ENCODE data around the gene NUDC. TPM values are rescaled to one million over a fixed set of nuclear protein-coding genes. Genes with fewer than 3 reads are reported as not detected.
A peak's percentile ranks its signal among the peaks of the same experiment; 100 is the strongest.

Gene NUDC
- total and polyA plus RNA-seq, 2 of the 13 experiments (the other 11 are each of a cell fraction or from before 2014, with no cell fraction given) = 34.7 to 104 TPM

- peak; percentile 75; the same call in 1 of the 2 replicates for TF ChIP-seq ZNF747 (CRISPR knock-in tag; IDR thresholded peaks at IDR 0.05; ENCODE audit: borderline replicate concordance)
- peak; percentile 60; the same call in 1 of the 2 replicates for TF ChIP-seq ZNF281 (CRISPR knock-in tag; IDR thresholded peaks at IDR 0.05; ENCODE audit: borderline replicate concordance)
- no peak for TF ChIP-seq GLMP (CRISPR knock-in tag; IDR thresholded peaks at IDR 0.05; ENCODE audit: borderline replicate concordance)
- TF ChIP-seq ZNF766 (CRISPR knock-in tag; IDR thresholded peaks at IDR 0.05; ENCODE audit: borderline replicate concordance) = 0 out of 2 replicates have a peak, but pooled peaks have one; percentile 38
- TF ChIP-seq PAWR (CRISPR knock-in tag; IDR thresholded peaks at IDR 0.05; ENCODE audit: borderline replicate concordance) = no peak
- TF ChIP-seq E2F5 (CRISPR knock-in tag; conservative IDR thresholded peaks at IDR 0.05) = no peak
- peak; percentile 88 for TF ChIP-seq ZNF687 (CRISPR knock-in tag; IDR thresholded peaks at IDR 0.05)
- TF ChIP-seq YEATS4 (CRISPR knock-in tag; IDR thresholded peaks at IDR 0.05; ENCODE audit: borderline replicate concordance) = no peak; the same call in 1 of the 2 replicates
- no peak for TF ChIP-seq ZSCAN9 (CRISPR knock-in tag; IDR thresholded peaks at IDR 0.05; ENCODE audit: borderline replicate concordance)
- TF ChIP-seq ZNF784 (CRISPR knock-in tag; IDR thresholded peaks at IDR 0.05; ENCODE audit: borderline replicate concordance) = 0 out of 2 replicates have a peak, but pooled peaks have one; percentile 31
- TF ChIP-seq ZNF724P (CRISPR knock-in tag; IDR thresholded peaks at IDR 0.05; ENCODE audit: borderline replicate concordance) = no peak
- TF ChIP-seq PLSCR1 (CRISPR knock-in tag; IDR thresholded peaks at IDR 0.05; ENCODE audit: borderline replicate concordance) = no peak
- peak; percentile 61; the same call in 1 of the 2 replicates for TF ChIP-seq TFDP2 (CRISPR knock-in tag; IDR thresholded peaks at IDR 0.05)
- TF ChIP-seq TEAD3 (CRISPR knock-in tag; optimal IDR thresholded peaks at IDR 0.05; ENCODE audit: borderline replicate concordance) = peak; percentile 48
Measured at GRCh38 chr1:26959722-26960624, 38.4 kb downstream of the NUDC start, which contains the start of gene KDF1 (continued).

Data from HepG2 (cell line).